Stimulated activated CD4-positive, alpha-beta T cell treated with anti-CD3 and anti-CD28 coated beads, Interleukin-2, amount 100 ng/mL, for 4 hours (primary cell): Measurements from ENCODE around the gene FES.
A peak's percentile ranks its signal among the peaks of the same experiment; 100 is the strongest.

Source experiments
- DNase-seq: peaks from one replicate; pipeline ENCODE4 v3.0.0-alpha.2; 2020; ENCODE audit warnings: low read depth

FES gene

DNA sequence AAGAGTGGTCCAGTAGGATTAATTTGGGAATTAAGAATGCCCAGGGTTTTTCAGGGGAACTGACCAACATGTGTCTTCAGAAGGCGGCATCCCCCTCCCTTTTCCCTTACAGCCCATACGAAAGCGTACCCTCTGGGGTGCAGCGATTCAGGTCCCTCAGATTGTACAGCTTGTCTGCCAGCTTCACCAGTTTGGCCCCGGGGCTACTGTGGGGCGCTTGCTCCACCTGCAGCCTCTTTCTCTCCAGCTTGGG, 47.2 kb downstream of the FES start:
- no peak for DNase-seq

- DNase-seq, result peak; percentile 81
Observed at GRCh38 chr15:90931828-90932659, 47.7 kb downstream of the FES start, which contains the start of gene HDDC3. HDDC3 (minus strand) TSS chr15:90932549; CDS start chr15:90932540, 9 bp downstream.

- DNase-seq, result no peak
Observed at GRCh38 chr15:90932660-90932991, 48.3 kb downstream of the FES start.

DNA sequence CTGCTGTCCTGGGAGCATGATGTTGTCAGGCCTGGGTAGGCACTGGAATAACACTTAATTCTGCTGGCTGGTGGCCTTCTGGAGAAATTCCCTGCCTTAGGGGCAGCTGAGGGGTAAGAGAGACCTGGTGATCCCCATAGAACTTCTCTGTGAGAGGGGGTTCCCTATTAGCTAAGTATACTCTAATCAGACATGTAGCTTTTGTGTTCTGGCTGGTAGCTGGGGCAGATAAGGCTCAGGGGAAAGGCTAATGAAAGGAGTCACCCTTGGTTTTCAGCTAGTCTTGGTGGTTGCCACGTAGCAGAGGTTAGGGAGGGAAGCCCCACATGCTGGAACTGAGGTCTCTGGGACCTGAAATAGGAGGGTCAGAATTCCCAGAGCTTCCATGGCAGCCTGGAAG, 49.0 kb downstream of the FES start:
- no peak for DNase-seq

GRCh38 chr15:90934256-90934948, 50.1 kb downstream of the FES start:
- DNase-seq, result peak; percentile 78

DNA sequence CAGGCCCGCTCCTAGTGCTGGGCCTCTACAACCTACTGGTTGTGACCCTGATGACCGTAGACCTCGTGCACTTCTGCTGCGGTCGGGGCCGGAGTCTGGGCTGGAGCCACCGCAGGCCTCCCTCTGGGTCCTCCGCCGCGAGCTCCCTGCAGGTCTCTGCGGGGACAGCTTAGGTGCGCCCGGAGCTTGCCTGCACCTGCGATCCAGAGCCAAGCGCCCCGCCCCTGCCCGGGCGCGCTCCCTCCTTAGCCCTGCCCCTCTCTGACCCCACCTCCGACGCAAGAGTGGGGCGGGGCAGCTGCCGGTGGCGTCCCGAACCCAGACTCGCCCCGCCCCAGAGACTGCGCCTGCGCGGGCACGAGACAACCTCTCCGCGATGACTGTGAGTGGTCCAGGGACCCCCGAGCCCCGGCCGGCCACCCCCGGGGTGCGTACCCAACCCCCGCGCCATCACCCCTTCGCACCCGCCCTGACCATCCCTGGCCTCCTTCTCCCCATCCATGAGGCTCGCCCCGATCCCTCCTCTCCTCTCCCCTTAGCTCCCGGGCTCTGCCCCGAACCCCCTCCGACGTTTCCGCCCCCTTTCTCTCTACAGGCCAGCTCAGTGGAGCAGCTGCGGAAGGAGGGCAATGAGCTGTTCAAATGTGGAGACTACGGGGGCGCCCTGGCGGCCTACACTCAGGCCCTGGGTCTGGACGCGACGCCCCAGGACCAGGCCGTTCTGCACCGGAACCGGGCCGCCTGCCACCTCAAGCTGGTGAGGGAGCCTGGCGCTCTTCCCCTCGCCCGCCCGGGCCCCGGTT, 50.8 kb downstream of the FES start, which contains the start of gene UNC45A:
TSS of gene UNC45A (plus strand) at position 337 of the 803 bp plus-strand sequence. CDS start at position 377, 40 bp downstream.
- DNase-seq, result peak; percentile 94

GRCh38 chr15:90936823-90937222, 52.5 kb downstream of the FES start:
- no peak for DNase-seq

GRCh38 chr15:90938261-90938660, 54.0 kb downstream of the FES start:
- no peak for DNase-seq

DNA sequence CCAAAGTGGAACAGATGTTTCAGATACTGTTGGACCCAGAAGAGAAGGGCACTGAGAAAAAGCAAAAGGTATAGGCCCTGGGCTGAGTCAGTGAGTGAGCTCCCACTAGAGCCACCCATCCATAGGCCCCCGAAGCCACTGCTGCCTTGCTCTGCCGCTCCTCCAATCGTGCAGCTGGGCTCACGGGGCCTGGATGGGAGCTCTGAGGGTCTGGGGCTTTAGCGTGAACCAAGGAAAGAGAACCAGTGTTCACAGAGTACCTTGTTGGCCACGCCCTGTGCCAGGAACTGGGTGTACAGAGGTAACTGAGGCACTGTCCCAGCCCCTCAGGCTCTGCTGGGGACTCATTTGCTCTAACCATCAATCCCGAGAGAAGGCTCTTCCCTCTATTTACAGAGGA, 55.5 kb downstream of the FES start:
- DNase-seq, result no peak

DNA sequence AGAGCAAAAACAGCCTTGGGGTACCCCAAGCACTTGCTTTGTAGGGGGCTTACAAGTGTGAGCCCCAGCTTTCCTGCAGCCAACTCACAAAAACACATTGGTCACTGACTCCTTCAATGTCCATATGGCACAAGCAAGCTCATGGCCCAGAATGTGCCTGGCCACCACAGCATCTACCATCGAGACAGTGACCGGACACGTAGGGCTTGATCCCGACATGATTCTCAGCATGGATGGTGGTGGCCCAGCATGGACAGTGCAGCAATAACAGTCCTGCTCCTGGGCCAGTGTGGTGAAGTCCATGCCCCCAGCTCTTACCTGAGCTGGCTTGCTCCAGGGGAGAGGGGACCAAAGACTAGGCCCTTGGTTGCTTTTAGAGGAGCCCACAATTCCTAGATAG, 56.7 kb downstream of the FES start:
- DNase-seq, result no peak

DNA sequence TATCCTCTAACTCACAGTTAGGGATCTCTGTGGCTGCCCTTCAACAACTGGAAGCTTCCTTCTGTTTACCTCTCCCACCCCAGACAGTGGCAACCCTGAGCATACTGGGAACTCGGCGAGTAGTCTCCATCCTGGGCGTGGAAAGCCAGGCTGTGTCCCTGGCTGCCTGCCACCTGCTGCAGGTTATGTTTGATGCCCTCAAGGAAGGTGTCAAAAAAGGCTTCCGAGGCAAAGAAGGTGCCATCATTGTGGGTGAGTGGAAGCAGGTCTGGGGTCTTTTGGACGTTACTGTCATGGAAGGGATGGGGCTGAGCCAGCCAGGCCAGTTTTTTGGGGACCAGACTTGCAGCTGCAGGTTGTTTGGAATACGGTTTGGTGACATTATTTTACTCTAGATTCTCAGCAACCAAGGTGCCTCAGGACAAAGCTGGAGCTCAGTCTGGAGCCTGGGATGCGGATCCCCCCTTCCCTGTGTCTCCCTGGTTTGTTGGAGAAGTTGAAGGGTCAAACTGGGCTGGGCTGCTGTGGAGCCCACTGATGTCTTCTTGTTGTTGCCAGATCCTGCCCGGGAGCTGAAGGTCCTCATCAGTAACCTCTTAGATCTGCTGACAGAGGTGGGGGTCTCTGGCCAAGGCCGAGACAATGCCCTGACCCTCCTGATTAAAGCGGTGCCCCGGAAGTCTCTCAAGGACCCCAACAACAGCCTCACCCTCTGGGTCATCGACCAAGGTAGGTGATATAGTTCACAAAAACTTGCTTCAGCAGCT, 58.2 kb downstream of the FES start:
- DNase-seq, result no peak

DNA sequence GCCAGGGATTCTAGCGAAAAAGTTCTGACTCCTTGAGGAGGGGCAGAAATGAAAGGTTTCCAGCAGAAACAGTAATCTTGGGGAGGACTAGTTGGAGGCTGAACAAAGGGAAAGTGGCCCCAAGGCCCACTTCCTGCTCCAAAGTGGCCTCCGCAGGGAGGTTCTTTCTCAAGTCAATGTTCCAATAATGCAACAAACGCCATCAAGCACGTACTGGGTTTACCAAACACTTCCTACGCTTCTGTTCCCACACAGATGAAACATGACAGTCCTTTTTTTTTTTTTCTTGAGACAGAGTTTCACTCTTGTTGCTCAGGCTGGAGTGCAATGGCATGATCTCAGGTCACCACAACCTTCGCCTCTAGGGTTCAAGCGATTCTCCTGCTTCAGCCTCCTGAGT, 60.8 kb downstream of the FES start:
- no peak for DNase-seq
